ENCODE measurements around the gene ITPRIPL1. TPM values are rescaled to one million over a fixed set of nuclear protein-coding genes. Genes with fewer than 3 reads are reported as not detected.

The ITPRIPL1 gene
- total RNA-seq, 4 donors from 2014 or later, result 0.63 to 1.7 (median 0.75) TPM; not detected in 1

DNA sequence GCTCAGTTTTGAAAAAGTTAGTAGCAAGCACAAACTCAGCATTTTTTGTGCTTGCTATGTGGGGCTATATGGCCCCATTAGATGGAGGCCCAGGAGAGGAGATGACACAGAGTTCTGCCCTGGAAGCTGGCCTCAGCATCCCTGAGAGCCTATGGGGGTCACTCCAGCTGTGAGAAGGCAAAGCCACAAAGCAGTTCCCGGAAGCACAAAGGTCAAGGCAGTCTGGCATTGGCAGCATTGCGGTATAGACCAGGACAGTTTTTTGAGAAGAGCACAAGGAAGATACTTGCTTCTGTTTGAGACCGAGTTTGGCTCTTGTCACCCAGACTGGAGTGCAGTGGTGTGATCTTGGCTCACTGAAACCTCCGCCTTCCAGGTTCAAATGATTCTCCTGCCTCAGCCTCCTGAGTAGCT, 7.5 kb upstream of the ITPRIPL1 start:
- Histone ChIP-seq H3K27me3 (no peaks in the 10 kb centered on the region), H3K4me3 (replicated peaks in 1 of 3) (no peak overlapping the region), H3K4me1 (peaks cover 0 to 11% of the 10 kb centered on the region in 2 donors), H3K27ac (no peak overlapping the region), H3K9me3 (no peaks in the 10 kb centered on the region), H3K36me3 (no peaks in the 10 kb centered on the region)
- DNase-seq, result no peak
- TF ChIP-seq, protein P1, sequence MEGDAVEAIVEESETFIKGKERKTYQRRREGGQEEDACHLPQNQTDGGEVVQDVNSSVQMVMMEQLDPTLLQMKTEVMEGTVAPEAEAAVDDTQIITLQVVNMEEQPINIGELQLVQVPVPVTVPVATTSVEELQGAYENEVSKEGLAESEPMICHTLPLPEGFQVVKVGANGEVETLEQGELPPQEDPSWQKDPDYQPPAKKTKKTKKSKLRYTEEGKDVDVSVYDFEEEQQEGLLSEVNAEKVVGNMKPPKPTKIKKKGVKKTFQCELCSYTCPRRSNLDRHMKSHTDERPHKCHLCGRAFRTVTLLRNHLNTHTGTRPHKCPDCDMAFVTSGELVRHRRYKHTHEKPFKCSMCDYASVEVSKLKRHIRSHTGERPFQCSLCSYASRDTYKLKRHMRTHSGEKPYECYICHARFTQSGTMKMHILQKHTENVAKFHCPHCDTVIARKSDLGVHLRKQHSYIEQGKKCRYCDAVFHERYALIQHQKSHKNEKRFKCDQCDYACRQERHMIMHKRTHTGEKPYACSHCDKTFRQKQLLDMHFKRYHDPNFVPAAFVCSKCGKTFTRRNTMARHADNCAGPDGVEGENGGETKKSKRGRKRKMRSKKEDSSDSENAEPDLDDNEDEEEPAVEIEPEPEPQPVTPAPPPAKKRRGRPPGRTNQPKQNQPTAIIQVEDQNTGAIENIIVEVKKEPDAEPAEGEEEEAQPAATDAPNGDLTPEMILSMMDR (IDR thresholded peaks at IDR 0.05), result no peak
- no peak for TF ChIP-seq POLR2A (IDR thresholded peaks at IDR 0.05)
- intact Hi-C loops (cut with DNase I), result no loop called here
- WGBS, 2 donors, result 90 to 94% methylated on average over 4 of the region's 4 CpGs

DNA sequence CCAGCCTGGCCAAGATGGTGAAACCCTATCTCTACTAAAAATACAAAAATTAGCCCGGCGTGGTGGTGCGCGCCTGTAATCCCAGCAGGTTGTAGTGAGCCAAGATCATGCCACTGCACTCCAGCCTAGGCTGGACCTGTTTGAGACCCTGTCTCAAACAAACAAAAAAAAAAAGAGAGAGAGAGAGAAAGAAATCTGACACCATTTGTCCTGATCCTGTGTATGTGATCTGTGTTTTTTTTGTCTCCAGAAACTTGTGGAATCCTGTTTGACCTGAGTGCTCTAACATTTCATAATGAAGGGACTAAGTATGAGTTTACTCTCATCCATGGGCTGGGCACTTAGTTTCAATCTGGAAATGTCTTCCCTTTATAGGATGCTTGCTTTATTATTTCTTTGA, 6.4 kb upstream of the ITPRIPL1 start:
- H3K9me3 ChIP-seq, result no peaks in the 10 kb centered on the region
- H3K27me3 ChIP-seq, result no peaks in the 10 kb centered on the region
- H3K4me1 ChIP-seq, result peaks cover 0 to 11% of the 10 kb centered on the region in 2 donors
- H3K27ac ChIP-seq, result no peak overlapping the region
- no peak for DNase-seq
- no peaks in the 10 kb centered on the region for H3K36me3 ChIP-seq
- 92 to 93% methylated on average over 4 of the region's 4 CpGs for WGBS, 2 donors
- intact Hi-C loops (cut with DNase I), result no loop called here
- TF ChIP-seq, protein P1 (IDR thresholded peaks at IDR 0.05), result no peak
- TF ChIP-seq POLR2A (IDR thresholded peaks at IDR 0.05), result no peak
- H3K4me3 ChIP-seq (replicated peaks in 1 of 3), result no peak overlapping the region

DNA sequence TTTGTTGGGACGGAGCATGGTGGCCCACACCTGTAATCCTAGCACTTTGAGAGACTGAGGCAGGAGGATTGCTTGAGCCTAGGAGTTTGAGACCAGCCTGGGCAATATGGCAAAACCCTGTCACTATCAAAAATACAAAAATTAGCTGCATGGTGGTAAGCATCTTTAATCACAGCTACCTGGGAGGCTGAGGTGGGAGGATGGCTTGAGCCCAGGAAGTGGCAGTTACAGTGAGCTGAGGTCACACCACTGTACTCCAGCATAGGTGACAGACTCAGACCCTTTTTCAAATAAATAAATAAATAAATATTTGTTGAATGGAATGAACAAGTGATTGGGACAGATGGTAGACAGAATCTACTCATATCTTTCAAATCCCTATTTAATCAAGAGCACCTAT, 5.7 kb upstream of the ITPRIPL1 start:
- intact Hi-C loops (cut with DNase I), result no loop called here
- 93 to 97% methylated on average over 1 of the region's 1 CpG for WGBS, 2 donors
- no peak for TF ChIP-seq POLR2A (IDR thresholded peaks at IDR 0.05)
- TF ChIP-seq, protein P1 (IDR thresholded peaks at IDR 0.05), result no peak

DNA sequence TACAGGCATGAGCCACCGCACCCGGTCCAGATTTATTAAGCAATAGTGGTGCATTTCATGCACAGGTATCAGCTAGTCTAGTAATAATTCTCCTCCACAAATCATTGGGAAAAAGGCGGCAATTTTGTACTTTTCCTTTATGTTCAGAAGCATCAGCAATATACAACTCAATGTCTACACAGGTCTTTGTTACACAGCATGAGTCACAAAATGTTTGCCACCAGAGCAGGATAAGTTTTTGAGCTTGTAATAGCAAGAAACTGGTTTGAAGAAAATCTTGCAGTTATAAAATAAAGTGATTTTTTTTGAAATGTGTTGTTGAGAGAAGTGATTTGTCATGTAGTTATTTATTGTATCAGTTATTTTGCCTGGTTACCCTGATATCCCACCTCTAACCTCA, 4.8 kb upstream of the ITPRIPL1 start:
- no peak for DNase-seq
- WGBS, 2 donors, result 83 to 86% methylated on average over 3 of the region's 3 CpGs
- Histone ChIP-seq H3K9me3 (no peaks in the 10 kb centered on the region), H3K4me1 (peaks cover 4 to 15% of the 10 kb centered on the region in 2 donors), H3K4me3 (replicated peaks in 1 of 3) (no peak overlapping the region), H3K27ac (no peak overlapping the region), H3K27me3 (no peaks in the 10 kb centered on the region), H3K36me3 (no peaks in the 10 kb centered on the region)
- no peak for TF ChIP-seq POLR2A (IDR thresholded peaks at IDR 0.05)
- intact Hi-C loops (cut with DNase I), result no loop called here

More for the DNA sequence above, 5.7 kb upstream of the ITPRIPL1 start:
- Histone ChIP-seq H3K27me3 (no peaks in the 10 kb centered on the region), H3K4me1 (peaks cover 0 to 11% of the 10 kb centered on the region in 2 donors), H3K27ac (no peak overlapping the region), H3K9me3 (no peaks in the 10 kb centered on the region), H3K36me3 (no peaks in the 10 kb centered on the region), H3K4me3 (replicated peaks in 1 of 3) (no peak overlapping the region)
- no peak for DNase-seq

GRCh38 chr2:96320728-96321622, 4.1 kb upstream of the ITPRIPL1 start:
- WGBS, 2 donors, result 9 to 15% methylated on average over 14 to 24 of the region's 41 CpGs
- intact Hi-C loops (cut with DNase I), result no loop called here
- Histone ChIP-seq H3K36me3 (no peaks in the 10 kb centered on the region), H3K9me3 (no peaks in the 10 kb centered on the region), H3K4me3 (replicated peaks in 1 of 3) (peak overlapping the region; percentile 3 to 42 (median 29)), H3K27me3 (no peaks in the 10 kb centered on the region), H3K27ac (no peak overlapping the region), H3K4me1 (peaks cover 5 to 21% of the 10 kb centered on the region in 2 donors)
- no peak for TF ChIP-seq POLR2A (IDR thresholded peaks at IDR 0.05)
- TF ChIP-seq, protein P1 (IDR thresholded peaks at IDR 0.05), result no peak
- peak in 1 of 2 donors; percentile 30 for DNase-seq
